ENCODE results near the gene FAM111A.
A peak's percentile ranks its signal among the peaks of the same experiment; 100 is the strongest.

GRCh38 chr11:59135648-59136461 is 6.8 kb upstream of the FAM111A start:
- peak; percentile 60; the same call in 2 of the 3 replicates for TF ChIP-seq SMC3 (IDR thresholded peaks at IDR 0.05)
- no peak for TF ChIP-seq NFE2L2 (conservative IDR thresholded peaks at IDR 0.05; ENCODE audit: low read length)
- no peak for TF ChIP-seq CBX2 (IDR thresholded peaks at IDR 0.05; ENCODE audit: borderline replicate concordance, low read depth)
